SK-N-SH (cell line): Measurements from ENCODE around the gene CUBN.
A peak's percentile ranks its signal among the peaks of the same experiment; 100 is the strongest.

Source experiments
- CTCF ChIP-seq: fragments of 200-600 bp; sonication (generic); IDR thresholded peaks from 2 replicates; pipeline ENCODE4 v1.6.1; 2017; ENCODE audit warnings: antibody characterized with exemption, mild to moderate bottlenecking, moderate library complexity
- ELF1 ChIP-seq: IDR thresholded peaks from 2 replicates; pipeline ENCODE4 v1.4.0; 2012
- EZH2phosphoT487 ChIP-seq: fragments of 200-600 bp; sonication (generic); IDR thresholded peaks from 2 replicates; pipeline ENCODE4 v1.6.1; 2017; ENCODE audit warnings: low read depth, mixed run types, mild to moderate bottlenecking, antibody characterized with exemption, moderate library complexity, borderline replicate concordance
- FOXJ3 ChIP-seq: sonication (generic); formaldehyde crosslinking; IDR thresholded peaks from 2 replicates; pipeline ENCODE4 v1.5.1; 2020; ENCODE audit warnings: mild to moderate bottlenecking, missing genetic modification reagents
- GABPA ChIP-seq: IDR thresholded peaks from 2 replicates; pipeline ENCODE4 v1.4.0; 2012; ENCODE audit warnings: low read depth, mild to moderate bottlenecking
- MAX ChIP-seq: IDR thresholded peaks from 2 replicates; pipeline ENCODE4 v1.4.0; 2012; ENCODE audit warnings: low read depth
- NRF1 ChIP-seq: IDR thresholded peaks from 2 replicates; pipeline ENCODE4 v1.6.1; 2012; ENCODE audit warnings: low read depth, mild to moderate bottlenecking, low read length
- PBX3 ChIP-seq: IDR thresholded peaks from 2 replicates; pipeline ENCODE4; 2012
- POLR2AphosphoS5 ChIP-seq: IDR thresholded peaks from 2 replicates; pipeline ENCODE4 v1.6.1; 2012; ENCODE audit warnings: low read depth, low read length
- TAF1 ChIP-seq: IDR thresholded peaks from 2 replicates; pipeline ENCODE4 v1.6.1; 2012; ENCODE audit warnings: low read depth, mild to moderate bottlenecking, low read length, moderate library complexity, borderline replicate concordance
- USF1 ChIP-seq: IDR thresholded peaks from 2 replicates; pipeline ENCODE4 v1.4.0; 2012; ENCODE audit warnings: low read depth, borderline replicate concordance
- ZBTB33 ChIP-seq: IDR thresholded peaks from 2 replicates; pipeline ENCODE4 v1.4.0; 2012; ENCODE audit warnings: low read depth, borderline replicate concordance

GRCh38 chr10:16999665-17000451 is 129.8 kb downstream of the CUBN start:
- TF ChIP-seq MAX: no peak
- TF ChIP-seq ZBTB33: no peak
- TF ChIP-seq NRF1: no peak
- no peak for TF ChIP-seq CTCF
- TF ChIP-seq GABPA: no peak
- TF ChIP-seq ELF1: no peak
- TF ChIP-seq EZH2phosphoT487: no peak
- no peak for TF ChIP-seq FOXJ3 (CRISPR knock-in tag)
- 0 out of 2 replicates have a peak, but pooled peaks have one; percentile 13 for TF ChIP-seq PBX3
- no peak for TF ChIP-seq POLR2AphosphoS5
- no peak for TF ChIP-seq TAF1
- TF ChIP-seq USF1: no peak
